Urothelium cell line (cell line): ENCODE measurements around the gene CPSF3.

ENCODE experiments used
- DNase-seq: peaks from one replicate; pipeline ENCODE4 v3.0.0; 2011; ENCODE audit warnings: low spot score, mixed read lengths
- FAIRE-seq: peaks from 2 replicates; lab custom pipeline; 2011; peaks lifted over from hg19 to GRCh38; lab: Jason Lieb, UNC

The CPSF3 gene

DNA sequence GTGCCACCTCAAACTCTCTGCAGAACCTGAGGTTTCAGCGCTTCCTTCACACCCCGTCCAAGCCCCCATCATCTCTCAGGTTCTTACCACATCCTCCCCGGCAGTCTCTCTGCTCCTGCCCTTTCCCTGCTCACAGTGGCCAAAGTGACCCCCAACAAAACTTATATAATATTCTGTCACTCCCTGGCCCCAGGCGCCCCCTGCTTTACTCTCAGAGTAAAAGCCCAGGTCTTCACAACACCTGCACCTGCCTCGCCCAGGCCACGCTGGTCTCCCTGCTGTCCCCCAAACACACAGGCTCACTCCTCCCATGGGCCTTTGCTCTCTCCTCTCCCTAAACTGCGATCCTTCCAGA is 6.5 kb upstream of the CPSF3 start:
- DNase-seq (no peak), FAIRE-seq (no peak)

DNA sequence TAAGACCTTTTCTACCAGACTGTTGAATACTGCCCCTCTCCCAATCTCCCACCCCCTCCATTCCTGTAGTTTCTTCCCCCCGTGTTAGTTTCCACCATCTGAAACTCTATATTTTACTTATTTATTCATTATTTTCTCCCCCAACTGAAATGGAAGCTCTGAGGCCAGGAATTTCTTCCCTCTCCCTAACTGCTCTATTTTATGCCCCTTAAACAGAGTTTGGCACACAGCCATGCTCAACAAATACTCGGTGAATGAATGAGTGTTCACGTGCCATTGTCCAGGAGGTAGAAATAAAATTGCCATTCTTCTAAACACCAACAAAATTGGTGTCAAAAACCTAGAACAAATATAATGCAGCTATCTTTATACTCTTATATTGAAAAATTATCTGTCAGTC is 5.7 kb upstream of the CPSF3 start:
- FAIRE-seq, result no peak

DNA sequence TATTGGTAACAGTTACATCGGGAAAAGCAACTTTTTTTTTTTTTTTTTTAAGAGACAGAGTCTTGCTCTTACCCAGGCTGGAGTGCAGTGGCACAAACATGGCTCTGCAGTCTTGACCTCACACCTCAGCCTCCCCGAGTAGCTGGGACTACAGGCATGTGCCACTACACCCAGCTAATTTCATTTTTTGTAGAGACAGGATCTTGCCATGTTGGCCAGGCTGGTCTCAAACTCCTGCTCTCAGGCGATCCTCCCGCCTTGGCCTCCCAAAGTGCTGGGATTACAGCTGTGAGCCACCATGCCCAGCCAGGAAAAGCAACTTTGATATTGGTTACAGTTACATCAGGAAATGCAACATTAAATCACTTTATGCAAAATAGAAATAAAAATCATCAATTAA is 4.7 kb upstream of the CPSF3 start:
- DNase-seq (no peak), FAIRE-seq (no peak)

More for the DNA sequence above, 5.7 kb upstream of the CPSF3 start:
- no peak for DNase-seq

DNA sequence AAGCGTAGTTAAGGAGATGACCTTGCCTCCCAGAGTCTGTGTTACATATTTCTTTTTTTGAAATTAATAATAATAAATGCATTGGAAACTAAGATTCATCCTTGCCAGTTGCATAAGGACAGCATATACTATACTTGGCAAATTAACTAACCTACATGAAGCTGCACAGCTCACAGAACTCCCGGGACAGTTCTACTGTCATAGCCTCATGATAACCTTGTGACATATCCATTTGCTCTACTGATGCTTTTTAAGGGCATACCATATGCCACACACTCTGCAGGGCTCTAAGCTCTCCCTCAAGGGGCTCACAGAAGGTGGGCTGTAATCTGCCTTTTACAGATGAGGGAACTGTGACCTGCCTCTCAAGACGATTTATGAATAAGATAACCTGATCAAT is 3.9 kb upstream of the CPSF3 start:
- no peak for FAIRE-seq

DNA sequence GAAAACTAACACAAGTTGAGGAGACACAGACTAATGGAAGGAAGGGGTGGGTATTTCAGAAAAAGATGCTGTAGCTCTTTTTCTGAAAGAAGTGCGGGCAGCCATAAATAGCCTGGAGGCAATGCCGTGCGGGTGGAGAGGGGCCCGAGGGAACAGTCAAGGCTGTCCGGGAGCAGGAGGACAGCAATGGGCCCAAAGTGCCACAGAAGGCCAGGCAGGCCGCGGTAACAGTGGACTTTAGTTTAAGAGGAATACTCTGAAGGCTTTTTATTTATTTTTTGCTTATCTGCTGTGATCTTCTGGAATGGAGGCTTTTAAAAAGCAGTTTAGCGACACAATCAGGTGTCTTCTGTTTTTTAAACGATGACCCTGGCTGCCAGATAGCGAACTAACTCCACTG is 3.0 kb upstream of the CPSF3 start:
- DNase-seq, result no peak
- FAIRE-seq, result no peak

More for the DNA sequence above, 3.9 kb upstream of the CPSF3 start:
- no peak for DNase-seq

DNA sequence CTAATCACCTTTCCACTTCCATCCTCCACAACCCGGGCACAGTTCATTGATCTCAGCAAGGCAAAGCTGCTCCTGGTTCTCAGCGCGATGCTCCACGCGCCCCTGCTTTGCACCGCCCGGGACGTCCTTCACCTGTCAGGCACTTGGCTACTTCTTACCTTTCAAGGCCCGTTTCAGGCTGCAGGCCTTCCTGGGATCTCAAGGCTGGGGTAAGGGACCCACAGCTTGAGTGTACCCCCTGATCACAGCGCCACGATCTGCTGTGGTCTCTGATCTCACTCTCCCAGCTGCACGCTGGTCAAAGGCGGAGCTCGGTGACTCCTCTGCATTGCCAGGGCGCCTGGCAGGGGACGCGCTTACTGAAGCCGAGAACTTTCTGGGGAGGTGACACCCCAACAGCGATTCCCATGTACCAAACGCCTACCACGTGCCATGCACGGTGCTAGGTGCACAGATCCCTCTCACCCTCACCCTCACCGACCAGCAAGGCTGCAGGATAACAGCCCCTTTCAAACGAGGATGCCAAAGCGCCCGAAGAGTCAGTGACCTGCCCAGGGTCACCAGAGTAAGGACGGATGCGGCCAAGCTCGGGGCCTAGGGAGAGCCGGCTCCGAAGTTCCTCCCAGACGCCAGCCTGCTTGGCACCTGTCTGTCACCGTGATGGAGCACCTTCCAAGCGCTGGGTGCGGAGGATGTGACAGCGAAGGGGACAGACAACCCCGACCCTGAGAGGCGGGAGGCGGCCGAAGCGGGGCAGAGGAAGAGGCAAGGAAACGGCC is 944 bp upstream of the CPSF3 start:
- FAIRE-seq (no peak), DNase-seq (peak; percentile 49)

DNA sequence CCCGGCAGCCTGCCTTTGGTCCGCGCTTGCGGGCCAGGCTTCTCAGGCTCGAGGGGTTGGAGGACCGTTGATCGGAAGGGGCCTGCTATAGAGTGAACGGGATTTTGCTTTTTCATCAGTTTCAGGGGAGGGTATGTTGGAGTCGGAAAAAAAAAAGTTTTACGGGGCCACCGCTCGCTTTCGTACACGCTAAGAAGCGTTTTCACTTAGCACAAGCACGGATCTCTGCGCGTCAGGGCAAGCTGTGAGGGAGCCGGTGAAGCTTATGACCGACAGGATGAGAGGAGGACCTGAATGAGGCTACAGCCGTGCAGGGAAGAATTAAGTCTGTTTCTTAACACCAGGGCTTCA is 443 bp downstream of the CPSF3 start:
- FAIRE-seq (no peak), DNase-seq (no peak)

DNA sequence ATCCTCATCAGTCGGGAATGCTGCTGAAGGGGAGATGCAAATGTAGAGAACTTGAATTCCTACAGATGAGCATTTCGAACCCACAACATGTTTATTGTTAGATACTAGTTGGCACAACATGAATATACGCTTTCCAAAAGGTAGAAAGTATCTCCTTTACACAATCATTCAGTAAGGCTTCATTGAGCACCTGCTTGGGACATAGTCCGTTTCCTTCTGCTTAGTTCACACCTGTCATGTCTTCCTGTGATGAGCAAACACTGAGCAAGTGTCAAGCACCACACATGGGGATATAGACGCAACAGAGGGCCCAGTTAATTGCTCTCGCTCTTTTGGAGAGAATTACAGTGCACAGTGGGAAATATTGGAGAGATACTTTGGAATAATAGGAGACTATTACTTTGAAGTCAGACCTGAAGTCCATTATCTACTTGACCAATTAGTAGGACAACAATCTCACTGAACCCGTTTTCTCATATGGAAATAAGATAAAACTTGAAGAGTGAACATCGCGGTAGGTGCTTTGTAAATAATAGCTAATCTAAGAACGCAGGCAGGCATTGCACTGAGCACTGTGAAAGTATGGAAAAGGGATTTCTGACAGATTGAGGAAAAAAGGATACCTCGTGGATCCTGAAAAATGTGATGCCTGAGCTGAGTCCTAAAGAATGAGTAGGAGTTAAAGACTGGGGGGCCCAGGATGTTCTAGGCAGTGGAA is 1.2 kb downstream of the CPSF3 start:
- DNase-seq, result no peak
- FAIRE-seq, result no peak

DNA sequence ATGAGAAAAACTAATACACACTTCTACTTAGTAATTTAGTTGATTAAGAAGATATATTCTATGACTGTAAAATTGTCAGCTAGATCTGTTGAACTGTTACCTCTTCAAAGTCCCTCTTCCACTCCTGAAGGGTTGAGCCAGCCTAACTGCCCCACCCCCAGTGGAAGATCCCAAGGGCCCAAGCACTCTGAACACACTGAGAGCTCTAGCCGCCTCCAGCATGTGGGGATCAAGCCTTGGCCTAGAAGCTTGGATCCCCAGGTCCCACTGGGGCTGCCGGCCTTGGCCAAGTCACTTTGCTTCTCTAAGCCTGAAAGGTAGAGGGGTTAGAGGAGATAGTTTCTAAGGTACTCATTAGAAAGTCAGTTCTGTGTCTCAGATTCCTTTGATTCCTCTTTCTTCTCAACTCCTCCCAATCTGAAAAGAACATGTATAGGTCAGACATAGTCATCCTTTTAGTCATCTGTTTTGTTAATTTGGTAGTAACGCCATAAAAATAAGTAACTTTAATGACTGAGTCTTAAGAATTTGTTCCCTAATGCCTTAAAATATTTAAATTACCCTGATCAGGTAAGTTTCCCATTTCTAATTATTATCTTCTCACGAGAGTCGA is 5.6 kb downstream of the CPSF3 start:
- DNase-seq, result no peak
- FAIRE-seq, result no peak

DNA sequence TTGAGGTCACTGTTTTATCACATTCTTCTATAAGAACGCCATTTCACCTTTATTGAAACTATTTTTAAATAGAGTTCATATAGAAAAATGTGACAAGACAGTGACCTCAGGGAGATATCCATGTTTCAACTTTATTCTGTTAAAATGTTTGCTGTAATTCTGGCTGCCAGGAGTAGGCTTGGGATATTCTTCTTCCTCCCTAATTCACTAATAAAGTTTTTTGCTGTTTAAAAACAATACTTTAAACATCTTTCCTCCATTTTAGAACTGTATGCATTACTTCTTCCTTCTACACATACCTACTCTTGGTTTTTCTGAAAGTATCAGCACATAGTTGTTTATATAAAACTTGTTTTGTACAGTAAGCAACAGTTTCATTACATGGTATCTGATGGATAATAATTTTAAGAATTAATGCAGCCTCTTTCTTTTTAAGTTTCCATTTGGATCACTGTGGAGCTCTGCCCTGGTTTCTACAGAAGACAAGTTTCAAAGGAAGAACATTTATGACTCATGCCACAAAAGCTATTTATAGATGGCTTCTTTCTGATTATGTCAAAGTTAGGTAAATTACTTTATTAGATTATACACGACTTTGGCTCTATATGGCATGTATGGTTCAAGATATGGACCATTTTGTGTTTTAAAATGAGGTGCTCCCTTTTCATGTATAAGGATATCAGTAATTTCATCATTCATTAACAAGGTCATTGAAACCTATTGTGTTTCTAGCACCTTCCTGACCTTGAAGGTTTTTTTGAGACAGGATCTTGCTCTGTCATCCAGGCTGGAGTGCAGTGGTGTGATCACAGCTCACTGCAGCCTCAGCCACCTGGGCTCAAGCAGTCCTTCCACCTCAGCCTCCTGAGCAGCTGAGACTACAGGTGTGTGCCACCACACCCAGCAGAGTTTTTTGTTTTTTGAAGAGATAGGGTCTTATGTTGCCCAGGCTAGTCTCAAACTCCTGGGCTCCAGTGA is 7.2 kb downstream of the CPSF3 start:
- no peak for FAIRE-seq

DNA sequence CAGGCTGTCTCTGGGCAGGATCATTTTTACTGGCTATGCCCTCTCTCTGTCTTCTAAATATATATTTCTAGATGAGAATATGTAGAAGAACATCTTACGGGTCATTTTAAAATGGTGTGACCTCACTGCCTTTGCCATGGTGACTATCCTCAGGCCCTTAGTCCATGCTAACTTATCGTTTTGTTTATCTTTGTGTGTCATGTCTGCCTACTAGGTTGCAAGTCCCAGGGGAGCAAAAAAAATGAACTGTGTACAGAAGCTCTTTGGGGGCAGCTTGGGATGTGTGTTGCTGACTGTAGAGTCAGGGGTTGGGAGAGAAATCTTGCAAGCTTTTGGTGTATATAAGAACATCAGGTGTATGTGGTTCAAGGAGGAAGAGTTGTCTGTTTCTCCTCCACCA is 11.0 kb downstream of the CPSF3 start:
- no peak for FAIRE-seq
- DNase-seq, result no peak

More for the DNA sequence above, 7.2 kb downstream of the CPSF3 start:
- DNase-seq, result no peak

DNA sequence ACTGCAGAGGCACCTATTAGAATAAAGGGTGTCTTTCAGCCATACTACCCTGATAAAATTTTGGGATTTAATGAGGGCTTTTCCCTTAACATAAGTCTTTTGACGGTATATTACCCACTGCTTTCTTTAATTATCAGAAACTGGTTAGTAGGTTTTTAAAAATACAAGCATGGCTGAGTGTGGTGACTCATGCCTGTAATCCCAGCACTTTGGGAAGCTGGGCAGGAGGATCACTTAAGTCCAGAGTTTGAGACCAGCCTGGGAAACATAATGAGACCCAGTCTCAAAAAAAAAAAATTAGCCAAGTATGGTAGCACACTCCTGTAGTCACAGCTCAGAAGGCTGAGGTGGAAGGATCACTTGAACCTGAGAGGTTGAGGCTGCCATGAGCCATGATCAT is 16.1 kb downstream of the CPSF3 start:
- DNase-seq (no peak), FAIRE-seq (no peak)

DNA sequence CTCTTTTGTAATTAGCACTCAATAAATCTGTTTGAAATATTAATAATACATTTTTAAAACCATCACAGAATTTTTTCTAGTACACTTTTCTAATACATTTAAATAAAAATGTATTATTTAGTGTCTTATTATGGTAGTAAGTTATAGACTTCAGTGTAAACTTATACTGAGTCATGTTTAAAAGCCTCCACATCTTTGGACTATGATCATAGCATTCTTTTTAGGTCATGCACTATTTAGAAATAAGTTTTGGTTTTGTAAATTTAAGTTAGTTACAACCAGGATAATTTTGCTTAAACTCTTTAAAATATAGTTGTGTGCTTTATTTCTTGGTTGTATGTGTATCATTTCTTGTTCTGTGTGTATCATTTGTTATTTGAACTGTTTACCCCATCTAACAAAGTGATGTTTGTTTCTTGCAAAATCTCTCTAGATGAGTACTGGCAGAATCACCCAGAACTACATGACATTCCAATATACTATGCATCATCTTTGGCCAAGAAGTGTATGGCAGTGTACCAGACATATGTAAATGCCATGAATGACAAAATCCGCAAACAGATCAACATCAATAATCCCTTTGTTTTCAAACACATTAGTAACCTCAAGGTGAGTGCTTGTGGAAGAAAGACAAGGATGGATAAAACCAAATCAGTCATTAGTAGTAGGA is 16.7 kb downstream of the CPSF3 start:
- DNase-seq (no peak), FAIRE-seq (no peak)

DNA sequence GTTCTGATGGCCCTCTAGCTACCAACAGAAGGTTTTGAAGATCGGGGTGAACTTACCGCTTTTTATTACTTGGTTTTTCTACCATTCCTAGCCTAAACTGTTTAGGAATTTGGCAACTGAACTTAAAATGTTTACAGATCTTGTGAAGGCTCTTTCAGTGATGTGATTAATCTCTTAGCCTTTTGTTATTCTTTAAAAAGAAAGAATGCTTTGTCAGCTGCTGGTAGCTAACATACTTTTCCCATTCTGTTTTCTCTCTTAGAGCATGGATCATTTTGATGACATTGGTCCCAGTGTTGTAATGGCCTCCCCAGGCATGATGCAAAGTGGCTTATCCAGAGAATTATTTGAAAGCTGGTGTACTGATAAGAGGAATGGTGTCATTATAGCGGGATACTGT is 18.1 kb downstream of the CPSF3 start:
- DNase-seq (no peak), FAIRE-seq (no peak)

DNA sequence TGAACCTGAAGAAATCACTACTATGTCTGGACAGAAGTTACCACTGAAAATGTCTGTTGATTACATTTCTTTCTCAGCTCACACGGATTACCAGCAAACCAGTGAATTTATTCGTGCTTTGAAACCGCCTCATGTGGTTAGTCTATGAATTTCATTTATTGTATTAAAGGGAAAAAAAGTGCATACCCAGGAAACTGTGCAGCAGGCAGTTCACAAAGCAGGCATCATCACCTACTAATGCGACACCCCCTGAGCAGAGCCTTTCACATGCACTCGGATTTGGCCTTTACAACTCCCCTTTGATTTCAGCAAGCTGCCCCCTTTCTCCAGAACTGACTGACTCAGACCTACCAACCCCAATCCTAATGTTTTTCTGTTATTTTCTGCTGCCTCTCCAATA is 20.1 kb downstream of the CPSF3 start:
- no peak for FAIRE-seq
- DNase-seq, result no peak

DNA sequence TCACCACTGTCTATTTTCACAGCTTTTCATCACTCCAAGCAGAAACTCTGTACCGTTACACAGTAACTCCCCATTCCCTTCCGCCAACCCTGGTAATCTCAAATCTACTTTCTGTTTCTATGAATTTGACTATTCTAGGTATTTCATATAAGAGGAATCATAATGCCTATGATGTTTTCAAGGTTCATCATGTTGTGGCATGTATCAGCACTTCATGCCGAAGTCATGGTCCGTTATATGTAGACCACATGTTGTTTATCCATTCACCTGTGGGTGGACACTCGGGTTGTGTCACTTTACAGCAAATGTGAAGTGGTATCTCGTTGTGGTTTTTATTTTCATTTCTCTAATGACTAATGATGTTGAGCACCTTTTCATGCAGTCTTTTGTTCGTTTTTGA is 21.6 kb downstream of the CPSF3 start:
- DNase-seq (no peak), FAIRE-seq (no peak)

DNA sequence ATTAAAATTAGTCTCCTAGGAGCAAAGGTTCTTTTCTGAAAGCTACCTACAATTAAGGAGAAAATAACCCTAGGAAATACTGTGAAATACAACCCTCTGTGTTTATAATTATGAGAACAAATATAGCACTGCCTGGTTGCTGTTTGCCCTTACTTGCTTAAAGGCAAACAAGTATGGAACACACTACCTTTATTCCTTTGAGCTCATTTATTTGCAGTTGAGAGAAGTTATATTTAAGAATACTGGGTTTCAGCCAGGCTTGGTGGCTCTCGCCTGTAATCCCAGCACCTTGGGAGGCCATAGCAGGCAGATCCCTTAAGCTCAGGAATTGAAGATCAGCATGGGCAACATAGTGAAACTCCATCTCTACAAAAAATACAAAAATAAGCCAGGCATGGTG is 27.8 kb downstream of the CPSF3 start:
- DNase-seq (no peak), FAIRE-seq (no peak)

DNA sequence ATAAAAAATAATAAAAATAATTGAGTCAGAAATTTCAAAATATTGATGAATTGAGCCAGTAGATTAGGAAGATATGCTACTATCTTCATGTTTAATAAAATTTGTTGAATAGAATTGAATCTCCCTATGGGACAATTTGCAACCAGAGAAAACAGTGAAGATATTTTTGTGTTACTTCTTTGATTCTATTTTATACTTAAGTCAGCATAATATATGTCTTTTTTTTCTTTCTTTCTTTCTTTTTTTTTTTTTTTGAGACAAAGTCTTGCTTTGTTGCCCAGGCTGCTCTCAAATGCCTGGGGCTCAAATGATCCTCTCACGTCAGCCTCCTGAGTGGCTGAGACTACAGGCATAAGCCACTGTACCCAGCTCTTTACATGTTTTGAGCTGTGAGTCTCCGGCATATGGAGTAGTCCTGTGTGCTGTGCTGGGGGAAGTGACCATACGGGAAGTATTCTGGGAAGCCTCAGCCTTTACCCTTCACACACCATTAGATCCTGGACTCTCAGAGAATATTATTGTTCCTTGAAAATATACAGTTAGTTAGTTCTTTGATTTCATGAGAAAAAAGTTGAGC is 37.1 kb downstream of the CPSF3 start:
- DNase-seq, result no peak
- FAIRE-seq, result no peak

DNA sequence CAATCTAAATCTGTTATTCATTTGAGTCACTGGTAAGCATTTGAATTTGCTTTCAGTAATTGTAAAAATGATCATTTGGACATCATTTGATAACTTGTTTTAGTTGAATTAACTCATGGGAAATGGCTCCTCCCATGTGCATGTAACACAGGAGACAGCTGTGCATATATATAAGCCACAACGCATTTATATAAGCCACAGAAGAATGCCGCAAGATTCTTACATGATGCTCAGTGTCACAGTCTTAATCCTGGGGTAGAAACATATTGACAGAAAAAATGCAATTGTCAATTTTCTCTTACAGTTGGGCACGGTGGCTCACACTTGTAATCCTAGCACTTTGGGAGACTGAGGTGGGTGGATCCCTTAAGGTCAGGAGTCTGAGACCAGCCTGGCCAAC is 37.6 kb downstream of the CPSF3 start:
- no peak for DNase-seq
- no peak for FAIRE-seq

DNA sequence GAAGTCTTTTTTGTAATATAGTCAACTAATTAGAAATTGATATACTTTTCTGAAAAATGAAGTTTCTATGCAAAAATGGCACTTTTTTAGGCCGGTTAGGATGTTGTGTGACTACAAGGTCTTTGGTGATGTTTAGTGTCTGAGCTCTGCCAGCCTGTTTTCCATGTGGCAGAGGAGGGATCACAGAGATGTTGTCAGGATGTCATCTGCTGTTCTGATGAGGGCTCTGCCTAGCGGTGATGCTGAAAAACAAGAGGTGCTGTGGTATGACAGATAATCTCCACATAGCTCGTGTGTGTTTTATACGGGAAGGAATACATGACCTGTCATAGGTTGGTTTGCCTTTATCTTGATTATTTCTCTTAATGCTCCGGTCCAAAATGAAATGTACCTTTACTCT is 38.9 kb downstream of the CPSF3 start:
- no peak for FAIRE-seq
- no peak for DNase-seq
